DMS 273 treated with DMSO at 0.1 percent for 48 hours (cell line): ENCODE results near the gene TSPAN4.
A peak's percentile ranks its signal among the peaks of the same experiment; 100 is the strongest.

Source experiments
- DNase-seq: peaks from one replicate; lab custom pipeline; 2025; lab: John Stamatoyannopoulos, UW

The TSPAN4 gene

GRCh38 chr11:865462-866430 lies 23.1 kb downstream of the TSPAN4 start:
- DNase-seq, result no peak

DNA sequence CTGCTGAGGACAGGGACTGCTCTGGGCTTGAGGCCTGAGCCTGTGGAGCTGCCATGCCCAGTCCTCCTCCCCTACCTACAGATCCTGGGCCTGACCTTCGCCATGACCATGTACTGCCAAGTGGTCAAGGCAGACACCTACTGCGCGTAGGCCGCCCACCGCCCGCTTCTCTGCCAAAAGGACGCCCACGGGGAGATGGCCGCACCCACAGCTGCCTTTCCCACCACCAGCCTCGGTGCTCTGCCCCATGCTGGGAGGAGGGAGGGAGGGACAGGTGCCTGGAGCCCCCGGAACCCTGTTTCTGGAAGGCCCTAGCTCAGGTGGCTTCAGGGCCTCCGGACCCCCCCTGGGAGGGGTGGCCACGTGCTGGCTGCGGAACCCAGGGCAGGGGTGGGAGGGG lies 23.8 kb downstream of the TSPAN4 start:
- no peak for DNase-seq

GRCh38 chr11:867856-868358 lies 25.3 kb downstream of the TSPAN4 start:
- no peak for DNase-seq

DNA sequence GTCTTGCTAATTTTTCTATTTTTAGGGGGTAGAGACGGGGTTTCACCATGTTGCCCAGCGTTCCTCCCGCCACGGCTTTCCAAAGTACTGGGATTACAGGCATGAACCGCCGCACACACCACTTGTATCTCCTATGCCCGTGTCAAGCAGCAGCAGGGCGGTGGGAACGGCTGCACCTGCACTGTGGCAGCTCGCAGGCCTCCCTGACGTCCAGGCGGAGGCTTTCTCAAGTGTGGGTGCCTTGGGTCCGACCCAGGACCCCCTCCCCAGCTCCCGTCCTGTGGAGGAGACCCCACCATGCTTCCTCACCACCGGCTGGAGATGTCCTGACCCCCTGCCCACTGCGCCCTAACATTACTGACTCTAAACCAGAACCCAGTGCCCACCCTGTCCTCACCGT lies 25.7 kb downstream of the TSPAN4 start:
- no peak for DNase-seq

DNA sequence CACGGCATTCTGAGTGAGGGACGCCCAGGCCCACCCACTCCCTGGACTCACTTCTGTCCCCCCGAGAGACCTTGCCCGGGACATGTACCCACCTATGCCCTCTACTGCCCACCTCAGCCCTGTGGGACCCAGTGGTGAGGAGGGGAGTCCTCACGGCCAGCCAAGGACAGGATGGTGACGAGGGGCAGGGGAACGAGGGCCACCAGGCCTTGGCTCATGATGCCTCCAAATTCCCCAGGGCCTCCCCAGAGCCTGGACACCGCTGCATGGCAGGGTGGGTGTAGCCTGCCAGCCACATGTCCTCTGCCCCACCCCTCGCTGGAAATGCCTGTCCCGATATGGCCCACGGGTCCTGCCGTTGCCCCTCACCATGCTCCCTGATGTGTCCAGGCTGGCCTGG lies 26.1 kb downstream of the TSPAN4 start:
- DNase-seq, result no peak

DNA sequence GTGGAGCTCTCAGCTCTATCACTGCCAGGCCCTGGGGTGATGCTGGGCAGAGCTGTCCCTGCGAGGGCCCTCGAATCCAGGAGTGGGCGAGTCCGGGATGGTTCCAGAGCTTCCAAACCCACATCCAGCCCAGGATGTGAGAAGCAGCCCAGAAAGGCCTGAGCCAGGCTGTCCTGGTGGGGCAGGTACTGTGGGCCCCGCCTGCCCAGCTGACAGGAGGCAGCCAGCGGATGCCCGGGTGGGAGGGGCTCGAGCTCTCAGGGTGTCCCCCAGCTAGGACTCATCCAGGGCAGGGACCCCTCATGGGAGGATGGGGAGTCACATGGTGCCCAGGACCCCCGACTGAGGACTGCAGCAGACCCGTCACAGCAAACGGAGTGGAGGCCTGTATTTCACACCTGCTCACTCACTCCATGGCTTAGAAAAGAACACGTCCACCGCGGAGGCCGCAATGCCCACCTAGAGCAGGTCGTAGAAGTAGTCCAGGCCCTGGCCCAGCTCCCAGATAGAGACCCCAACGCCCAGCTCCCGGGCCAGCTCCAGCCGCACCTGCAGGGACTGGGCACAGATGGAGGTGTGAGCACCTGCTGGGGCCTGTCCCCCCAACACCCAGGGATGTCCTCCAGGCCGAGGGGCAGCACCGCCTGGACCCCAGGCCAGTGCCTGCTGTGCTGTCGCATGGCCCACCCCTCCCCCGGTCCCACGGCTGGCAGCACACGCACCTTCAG lies 26.9 kb downstream of the TSPAN4 start:
- DNase-seq, result no peak

DNA sequence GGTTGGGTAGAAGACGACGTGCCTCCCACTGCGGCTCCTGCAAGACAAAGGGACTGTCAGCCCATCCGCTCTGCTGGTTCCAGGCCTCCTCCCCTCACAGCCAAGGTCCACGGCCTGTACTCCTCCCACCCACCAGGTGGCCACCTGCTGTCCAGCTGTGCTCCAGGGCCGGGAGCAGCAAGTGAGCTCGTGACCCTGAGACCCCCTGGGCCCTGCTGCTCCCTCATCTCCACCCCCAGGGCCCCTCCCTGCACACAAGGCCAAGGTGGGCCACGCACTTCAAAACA lies 27.4 kb downstream of the TSPAN4 start:
- DNase-seq, result no peak

- no peak for DNase-seq
Observed at GRCh38 chr11:870418-870817, 27.8 kb downstream of the TSPAN4 start.

- no peak for DNase-seq
Observed at GRCh38 chr11:871472-871871, 28.8 kb downstream of the TSPAN4 start.

DNA sequence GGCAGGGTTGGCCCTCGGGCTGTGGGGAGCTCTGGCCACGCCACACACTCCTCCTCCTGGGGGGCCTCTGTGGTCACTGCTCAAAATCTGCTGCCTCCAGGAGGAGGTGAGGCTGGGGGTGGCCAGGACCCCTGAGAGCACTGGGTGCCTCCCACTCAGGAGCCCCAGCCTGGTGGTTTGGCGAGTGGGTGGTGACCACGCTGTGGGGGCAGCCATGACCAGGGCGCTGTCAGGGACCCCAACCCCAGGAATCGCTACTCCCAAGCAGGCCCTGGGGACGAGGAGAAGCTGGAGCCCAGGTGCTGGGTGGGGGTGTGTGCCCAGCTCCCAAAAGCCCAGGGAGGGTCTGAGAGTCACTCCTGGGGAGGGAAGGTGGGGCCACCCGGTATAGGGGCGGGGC lies 30.1 kb downstream of the TSPAN4 start:
- no peak for DNase-seq

DNA sequence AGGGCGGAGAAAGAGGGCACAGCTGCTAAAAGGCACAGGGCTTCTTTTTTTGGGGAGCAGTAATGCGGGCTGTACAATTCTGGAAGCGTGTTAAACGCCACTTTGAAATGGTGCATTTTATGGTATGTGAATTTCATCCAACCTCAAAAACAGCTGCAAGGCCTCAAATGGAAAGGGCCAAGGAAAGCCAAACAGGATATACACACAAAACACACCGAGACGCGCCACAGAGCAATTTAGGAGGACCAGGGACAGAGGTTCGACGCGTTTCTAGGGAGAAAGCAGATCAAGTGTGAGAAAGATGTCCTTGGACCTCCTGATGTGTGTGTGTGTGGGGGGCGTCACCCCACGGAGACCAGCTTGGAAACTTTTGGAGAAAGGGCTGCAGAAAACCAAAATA lies 31.1 kb downstream of the TSPAN4 start:
- no peak for DNase-seq

DNA sequence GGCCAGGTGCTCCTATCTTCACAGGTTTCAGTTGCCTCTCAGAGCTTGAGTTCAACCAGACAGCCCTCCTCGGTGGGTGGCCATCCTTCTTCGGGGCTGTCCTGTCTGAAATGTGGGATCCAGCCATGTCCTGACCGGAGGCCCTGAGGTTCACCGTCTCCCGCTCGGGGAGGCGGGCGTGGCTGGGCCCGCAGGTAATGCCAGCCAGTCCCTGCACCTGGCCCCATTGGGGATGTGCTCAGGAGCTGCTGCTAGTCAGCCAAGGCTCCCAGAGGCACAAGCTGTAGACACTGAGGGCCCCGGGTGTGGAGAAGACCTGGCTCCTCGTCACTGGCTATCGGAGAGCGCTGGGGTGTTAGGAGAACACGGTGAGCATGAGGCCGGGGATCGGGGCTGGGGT lies 32.6 kb downstream of the TSPAN4 start:
- no peak for DNase-seq

- no peak for DNase-seq
Observed at GRCh38 chr11:875769-876301, 33.2 kb downstream of the TSPAN4 start.

GRCh38 chr11:876545-876944 lies 33.9 kb downstream of the TSPAN4 start:
- peak; percentile 26 for DNase-seq

DNA sequence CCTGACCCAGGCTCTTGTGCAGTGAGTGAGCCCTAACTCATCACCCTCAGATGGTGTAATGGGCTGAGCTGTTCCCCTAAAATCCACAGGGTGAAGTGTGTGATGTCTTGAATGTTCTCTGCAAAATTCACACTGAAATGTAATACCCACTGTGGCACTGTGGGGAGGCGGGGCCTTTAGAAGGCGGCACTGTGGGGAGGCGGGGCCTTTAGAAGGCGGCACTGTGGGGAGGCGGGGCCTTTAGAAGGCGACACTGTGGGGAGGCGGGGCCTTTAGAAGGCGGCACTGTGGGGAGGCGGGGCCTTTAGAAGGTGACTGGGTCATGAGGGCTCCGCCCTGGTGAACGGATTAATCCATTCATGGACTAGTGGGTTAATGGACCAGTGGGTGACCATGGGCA lies 34.9 kb downstream of the TSPAN4 start:
- no peak for DNase-seq

GRCh38 chr11:880447-880846 lies 37.8 kb downstream of the TSPAN4 start:
- DNase-seq, result no peak

GRCh38 chr11:882596-882995 lies 39.9 kb downstream of the TSPAN4 start:
- no peak for DNase-seq

GRCh38 chr11:883527-883926 lies 40.9 kb downstream of the TSPAN4 start:
- DNase-seq, result no peak

DNA sequence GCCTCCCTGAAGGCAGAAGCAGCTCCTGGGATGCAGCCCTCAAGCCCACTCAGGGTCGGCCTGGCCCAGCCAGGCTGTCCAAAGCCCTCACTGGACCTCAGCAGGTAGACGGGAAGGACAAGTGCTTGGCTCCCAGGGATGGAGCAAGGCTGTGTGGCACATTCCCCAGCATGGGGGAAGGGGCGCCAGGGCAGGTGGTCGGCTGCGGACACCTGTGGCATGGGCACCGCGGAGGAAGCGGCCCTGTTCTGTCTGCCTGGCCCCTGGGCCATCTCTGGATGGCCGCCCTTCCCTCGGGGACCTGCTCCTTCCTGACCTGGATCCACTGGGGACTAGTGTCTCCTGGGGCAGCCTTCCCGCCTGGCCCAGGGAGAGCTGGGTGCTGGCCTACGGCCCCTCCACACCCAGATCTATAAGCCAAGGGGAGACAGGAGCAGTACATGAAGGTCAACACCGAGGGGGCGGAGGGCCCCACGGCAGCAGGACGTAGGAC lies 42.0 kb downstream of the TSPAN4 start:
- DNase-seq, result no peak

DNA sequence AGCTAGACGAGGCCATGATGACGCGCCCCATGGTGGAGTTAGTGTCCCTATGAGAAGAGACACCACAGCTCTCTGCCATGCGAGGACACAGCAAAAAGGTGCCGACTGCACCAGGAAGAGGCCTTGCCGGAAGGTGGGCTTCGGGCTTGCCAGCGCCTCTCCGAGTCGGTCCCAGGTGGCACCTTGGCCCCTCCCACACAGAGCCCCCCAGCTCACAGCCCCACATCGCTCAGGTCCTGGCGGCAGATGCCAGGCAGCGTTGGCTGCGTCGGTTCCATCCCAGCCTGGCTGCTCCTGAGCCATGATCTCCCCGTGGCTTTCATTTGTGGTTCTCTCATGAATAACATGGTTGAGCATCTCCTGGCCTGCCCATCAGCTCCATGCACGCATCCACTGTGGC lies 43.9 kb downstream of the TSPAN4 start:
- DNase-seq, result no peak

DNA sequence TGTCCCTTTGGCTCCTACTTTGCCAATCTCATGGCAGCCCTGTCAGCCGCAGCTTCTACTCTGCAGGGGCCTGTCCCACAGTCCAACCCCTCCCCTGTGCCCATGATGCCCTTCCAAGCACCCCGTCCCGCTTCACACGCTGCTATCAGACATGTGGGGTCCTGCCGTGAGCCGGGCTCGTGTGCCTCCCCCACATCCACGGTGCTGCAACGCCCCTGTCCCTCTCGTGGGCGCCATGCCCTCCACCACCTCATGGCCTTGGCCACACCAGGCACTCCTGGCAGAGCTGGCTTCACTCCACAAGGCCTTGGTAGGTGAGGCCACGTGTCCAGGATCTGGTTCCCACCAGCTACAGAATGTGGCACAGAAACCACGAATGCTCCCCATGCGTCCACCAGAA lies 44.9 kb downstream of the TSPAN4 start:
- DNase-seq, result no peak

GRCh38 chr11:888310-889212 lies 45.9 kb downstream of the TSPAN4 start:
- DNase-seq, result peak; percentile 18
